GM10266 (cell line): ENCODE measurements around the gene LONP2.

Experiments
- DNase-seq: peaks from one replicate; pipeline ENCODE4 v3.0.0; 2012; ENCODE audit errors: extremely low spot score
- CTCF ChIP-seq: IDR thresholded peaks from 2 replicates; pipeline ENCODE4 v1.5.1; 2012; ENCODE audit warnings: mild to moderate bottlenecking, low read depth; ENCODE audit not compliant: control insufficient read depth, insufficient read depth; ENCODE audit errors: missing control alignments

LONP2 gene

GRCh38 chr16:48291754-48292153, 47.7 kb downstream of the LONP2 start:
- TF ChIP-seq CTCF = no peak
- no peak for DNase-seq

GRCh38 chr16:48292452-48292851, 48.4 kb downstream of the LONP2 start:
- no peak for DNase-seq
- TF ChIP-seq CTCF = no peak

GRCh38 chr16:48294724-48295123, 50.6 kb downstream of the LONP2 start:
- no peak for TF ChIP-seq CTCF
- DNase-seq = no peak

- DNase-seq = no peak
- no peak for TF ChIP-seq CTCF
These were observed 51.6 kb downstream of the LONP2 start for GRCh38 chr16:48295488-48296281.

GRCh38 chr16:48299471-48299870, 55.4 kb downstream of the LONP2 start:
- no peak for DNase-seq
- no peak for TF ChIP-seq CTCF

GRCh38 chr16:48300391-48300856, 56.3 kb downstream of the LONP2 start:
- no peak for TF ChIP-seq CTCF
- no peak for DNase-seq

GRCh38 chr16:48308535-48308934, 64.4 kb downstream of the LONP2 start:
- no peak for DNase-seq
- no peak for TF ChIP-seq CTCF
